Large intestine (tissue), 3 donors: ENCODE results near the gene LEMD1. TPM values are rescaled to one million over a fixed set of nuclear protein-coding genes. Genes with fewer than 3 reads are reported as not detected.

ENCODE experiments used
- DNase-seq, 2 donors: peaks; one replicate each; pipeline versions ENCODE4 v3.0.0 to v3.0.0-alpha.2; 2013
- H3K27ac ChIP-seq: one replicate; pipeline ENCODE4 v1.5.1; 2013; ENCODE audit warnings: low read length
- H3K27me3 ChIP-seq: 2 replicates; pipeline ENCODE4 v1.6.1; 2013; ENCODE audit warnings: low read length; ENCODE audit not compliant: control insufficient read depth, insufficient read depth
- H3K36me3 ChIP-seq: 2 replicates; pipeline ENCODE4 v1.6.1; 2013; ENCODE audit warnings: low read length; ENCODE audit not compliant: control insufficient read depth, insufficient read depth
- H3K4me1 ChIP-seq: one replicate; pipeline ENCODE4 v1.6.1; 2013; ENCODE audit warnings: low read length; ENCODE audit not compliant: control insufficient read depth, insufficient read depth
- H3K4me3 ChIP-seq: one replicate; pipeline ENCODE4 v1.5.1; 2013; ENCODE audit warnings: low read length
- H3K9me3 ChIP-seq: one replicate; pipeline ENCODE4 v1.6.1; 2013; ENCODE audit warnings: mild to moderate bottlenecking, low read depth, low read length, moderate library complexity; ENCODE audit not compliant: control insufficient read depth
- WGBS: methylation state at CpG from one replicate; pipeline ENCODE4 v1.1.5; 2013; ENCODE audit warnings: low lambda C conversion rate; ENCODE audit not compliant: insufficient coverage; 5-methylcytosine and 5-hydroxymethylcytosine counted together
- polyA plus RNA-seq: library from polyadenylated mRNA; unstranded; fragments of 120-200 nt; gene quantifications from one replicate; pipeline ENCODE4 v1.2.1, GENCODE V29; 2013

The LEMD1 gene
- polyA plus RNA-seq, 1 donor: 1.0 TPM

DNA sequence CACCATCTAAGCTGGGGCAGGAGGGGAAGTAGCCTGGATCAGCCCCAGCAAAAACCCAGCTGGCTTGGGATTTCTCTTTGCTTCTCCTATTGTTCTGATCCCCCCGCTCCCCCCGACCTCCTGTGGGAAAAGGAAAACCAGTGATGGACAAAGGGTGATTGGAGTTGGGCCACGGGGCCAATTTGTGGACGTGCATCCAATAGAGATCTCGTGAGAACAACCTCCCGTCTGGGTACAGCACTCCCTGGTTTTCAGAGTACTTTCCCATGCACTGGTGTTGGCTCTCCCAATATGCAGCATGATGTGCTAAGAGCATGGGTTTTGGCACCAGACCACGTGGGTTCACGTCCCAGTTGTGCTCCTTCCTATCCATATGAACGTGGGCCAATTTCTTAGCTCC, 25.0 kb upstream of the LEMD1 start:
- Histone ChIP-seq H3K27ac (no peak overlapping the region), H3K4me1 (peaks cover 46% of the 10 kb centered on the region), H3K4me3 (no peak overlapping the region), H3K27me3 (no peaks in the 10 kb centered on the region), H3K36me3 (no peaks in the 10 kb centered on the region), H3K9me3 (no peaks in the 10 kb centered on the region)
- no peak for DNase-seq
- no CpG with 5 or more reads among the region's 9 CpGs for WGBS

DNA sequence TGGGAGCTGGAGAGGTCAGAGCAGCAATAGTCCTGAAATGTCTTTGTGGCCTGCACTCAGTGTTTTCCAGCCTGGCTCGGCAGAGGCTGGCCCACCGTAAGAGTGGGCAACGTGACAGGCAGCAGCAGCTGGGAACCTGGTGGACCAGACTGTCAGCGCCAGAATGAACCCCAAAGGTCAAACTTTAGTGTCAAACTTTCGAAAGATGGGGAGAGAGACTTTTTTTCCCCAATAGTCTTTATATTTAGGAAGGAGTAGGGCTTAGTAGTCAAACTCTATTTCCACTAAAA, 23.7 kb upstream of the LEMD1 start:
- Histone ChIP-seq H3K4me1 (peaks cover 49% of the 10 kb centered on the region), H3K9me3 (no peaks in the 10 kb centered on the region), H3K4me3 (no peak overlapping the region), H3K36me3 (no peaks in the 10 kb centered on the region), H3K27me3 (no peaks in the 10 kb centered on the region), H3K27ac (no peak overlapping the region)
- no peak for DNase-seq
- WGBS: no CpG with 5 or more reads among the region's 5 CpGs

DNA sequence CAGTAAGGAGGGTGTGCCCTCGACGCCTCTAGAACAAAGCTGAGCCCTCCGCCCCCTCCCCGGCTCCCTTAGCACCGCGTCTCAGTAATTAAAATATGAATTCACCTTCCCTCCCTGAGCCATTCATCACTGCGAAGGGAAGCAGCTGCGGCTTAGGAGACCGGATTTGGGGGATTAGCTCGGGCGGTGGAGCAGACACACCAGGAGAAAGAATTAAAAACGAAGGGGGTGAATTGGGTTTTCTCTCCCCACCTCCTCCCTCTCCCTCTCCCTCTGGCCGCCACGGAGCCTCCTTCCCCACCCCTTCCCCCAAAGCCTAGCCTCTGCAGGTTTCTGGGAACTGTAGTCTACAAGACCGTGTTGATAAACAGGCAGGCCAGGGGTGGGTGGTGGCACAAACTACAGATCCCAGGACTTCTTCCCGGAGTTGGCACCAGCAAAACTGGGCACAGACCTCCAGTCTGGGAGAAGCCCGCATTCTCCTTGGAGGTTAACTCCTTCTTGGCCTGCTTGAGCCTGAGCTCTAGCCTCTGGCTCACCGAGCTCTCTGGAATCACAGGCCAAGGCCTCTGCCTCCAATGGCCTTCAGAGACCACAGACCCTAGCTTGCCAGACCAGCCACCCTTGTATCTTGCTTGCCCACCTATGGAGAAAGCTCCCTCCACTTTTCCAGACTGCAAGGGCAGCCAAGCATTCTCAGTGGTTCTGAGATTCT, 23.2 kb upstream of the LEMD1 start:
- DNase-seq: no peak
- Histone ChIP-seq H3K4me3 (no peak overlapping the region), H3K36me3 (no peaks in the 10 kb centered on the region), H3K4me1 (peaks cover 50% of the 10 kb centered on the region), H3K27ac (no peak overlapping the region), H3K27me3 (no peaks in the 10 kb centered on the region), H3K9me3 (no peaks in the 10 kb centered on the region)
- WGBS: no CpG with 5 or more reads among the region's 18 CpGs

DNA sequence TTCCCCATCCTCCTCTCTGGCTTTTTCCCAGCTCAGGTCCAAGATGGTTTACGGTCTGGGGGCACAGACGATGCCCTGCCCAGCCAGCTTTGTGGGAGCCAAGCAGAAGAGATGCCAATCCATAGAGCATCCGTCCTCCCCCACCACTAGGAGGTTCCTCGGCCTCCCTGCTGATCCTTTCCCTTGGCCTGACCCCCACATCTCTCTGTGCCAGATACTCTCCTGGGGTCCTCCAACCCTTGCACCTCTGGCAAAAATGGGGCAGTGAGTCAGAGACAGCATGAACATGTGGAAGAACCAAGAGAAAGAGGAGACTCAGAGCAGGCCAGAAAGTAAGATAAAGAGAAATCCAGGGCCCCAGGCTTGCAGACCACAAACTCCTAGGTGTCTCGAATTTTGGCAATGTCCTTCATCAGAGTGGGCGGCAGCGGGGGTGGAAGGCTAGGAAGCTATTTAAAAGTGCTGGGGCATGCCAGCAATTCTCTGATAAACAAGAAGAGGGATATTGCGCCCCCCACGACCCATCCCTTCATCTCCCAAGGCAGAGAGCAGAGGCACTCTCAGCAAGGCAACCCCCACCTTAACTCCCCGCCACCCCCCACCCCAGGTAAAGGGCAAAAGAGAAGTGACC, 22.6 kb upstream of the LEMD1 start:
- no peak overlapping the region for H3K4me3 ChIP-seq

DNA sequence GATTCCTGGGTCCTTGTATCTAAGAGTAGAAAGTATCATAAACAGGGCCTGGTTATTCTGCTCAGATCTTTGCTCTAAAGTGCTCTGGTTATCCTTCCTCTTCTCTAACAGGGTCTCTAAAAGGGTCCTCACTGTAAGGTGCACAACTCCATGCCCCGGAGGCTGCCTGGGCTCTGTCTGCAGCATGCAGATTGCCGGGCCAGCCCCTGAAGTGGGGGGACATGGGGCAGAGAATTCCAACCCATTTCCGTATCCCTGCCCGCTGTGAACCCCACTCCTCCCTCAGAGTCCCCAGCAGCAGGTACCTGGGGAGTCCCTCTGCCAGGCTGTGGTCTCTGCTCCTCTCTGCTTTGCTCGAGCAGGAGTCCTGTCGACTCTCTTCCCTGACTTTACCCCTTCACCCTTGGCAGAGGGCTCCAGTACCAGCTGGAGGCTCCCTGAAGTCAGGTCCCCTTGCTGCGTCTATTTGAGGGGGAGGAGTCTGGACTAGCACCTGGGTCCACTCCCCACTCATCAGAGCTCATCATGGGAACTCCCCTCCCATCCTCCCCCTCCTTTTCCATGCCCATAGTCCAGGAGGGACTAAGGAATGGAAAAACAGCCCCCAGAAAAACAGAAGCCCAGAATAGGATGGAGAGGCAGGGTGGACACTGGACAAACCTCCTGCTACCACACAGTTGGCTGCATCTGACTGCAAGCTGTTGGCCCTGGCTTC, 21.9 kb upstream of the LEMD1 start:
- no CpG with 5 or more reads among the region's 7 CpGs for WGBS
- no peak for DNase-seq
- peaks cover 54% of the 10 kb centered on the region for H3K4me1 ChIP-seq

More for the DNA sequence above, 22.6 kb upstream of the LEMD1 start:
- H3K36me3 ChIP-seq: no peaks in the 10 kb centered on the region
- H3K27ac ChIP-seq: no peak overlapping the region
- no peaks in the 10 kb centered on the region for H3K9me3 ChIP-seq
- no CpG with 5 or more reads among the region's 10 CpGs for WGBS
- H3K27me3 ChIP-seq: no peaks in the 10 kb centered on the region
- H3K4me1 ChIP-seq: peaks cover 53% of the 10 kb centered on the region
- no peak for DNase-seq

DNA sequence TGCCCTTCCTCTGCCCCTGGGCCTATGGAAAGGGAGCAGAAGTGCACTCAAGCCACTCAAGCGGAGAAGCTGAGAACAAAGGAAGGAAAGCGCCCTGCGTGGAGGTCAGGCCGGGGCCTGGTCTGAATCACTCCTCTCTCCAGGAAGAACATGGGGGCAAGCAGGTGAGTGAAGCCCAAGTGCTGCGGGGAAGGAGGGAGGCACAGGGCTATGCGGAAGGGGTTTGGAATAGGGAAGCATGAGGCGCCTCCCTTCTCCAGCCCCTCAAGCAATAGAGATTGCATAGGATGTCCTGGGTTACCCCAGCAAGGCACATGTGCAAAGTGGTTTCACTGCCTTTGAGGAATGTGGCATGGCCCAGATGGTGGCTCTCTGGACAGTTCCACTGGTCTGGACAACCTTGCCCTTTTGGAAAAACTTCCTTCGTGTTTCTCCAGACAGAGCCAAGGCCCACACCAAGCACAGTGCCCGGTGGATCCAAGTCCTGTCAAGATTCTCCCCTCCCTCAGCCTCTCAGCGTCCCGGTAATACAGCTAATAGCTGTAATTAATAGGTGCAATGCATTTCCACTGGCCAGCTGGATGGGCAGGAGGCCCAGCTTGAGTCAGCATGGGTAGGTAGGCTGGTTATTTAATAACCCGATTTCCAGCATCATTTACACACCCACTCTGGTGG, 20.3 kb upstream of the LEMD1 start:
- WGBS: no CpG with 5 or more reads among the region's 12 CpGs
- peak in 1 of 2 donors; percentile 77 for DNase-seq
- peak overlapping the region; percentile 74 for H3K27ac ChIP-seq
- H3K4me3 ChIP-seq: no peak overlapping the region
- H3K36me3 ChIP-seq: no peaks in the 10 kb centered on the region
- H3K27me3 ChIP-seq: no peaks in the 10 kb centered on the region
- no peaks in the 10 kb centered on the region for H3K9me3 ChIP-seq
- peaks cover 55% of the 10 kb centered on the region for H3K4me1 ChIP-seq

More for the DNA sequence above, 21.9 kb upstream of the LEMD1 start:
- Histone ChIP-seq H3K4me3 (no peak overlapping the region), H3K27me3 (no peaks in the 10 kb centered on the region), H3K9me3 (no peaks in the 10 kb centered on the region), H3K36me3 (no peaks in the 10 kb centered on the region), H3K27ac (no peak overlapping the region)

DNA sequence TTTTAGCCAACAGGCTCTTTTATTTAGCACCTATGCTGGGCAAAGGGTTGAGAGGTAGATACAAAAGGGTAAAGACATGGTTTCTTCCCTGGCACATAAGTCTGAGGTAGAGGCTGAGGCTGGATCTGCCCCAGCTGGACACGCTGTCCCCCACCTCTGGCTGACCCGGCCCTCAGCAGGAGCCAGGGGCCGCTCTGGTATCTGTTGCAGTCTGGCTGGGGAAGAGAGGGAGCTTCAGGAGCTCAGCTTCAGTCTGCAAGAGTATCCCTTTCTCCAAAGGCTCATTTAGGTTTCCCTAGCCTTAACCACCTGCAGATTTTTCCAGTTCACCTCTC, 19.8 kb upstream of the LEMD1 start:
- H3K27me3 ChIP-seq: no peaks in the 10 kb centered on the region
- peak overlapping the region; percentile 74 for H3K27ac ChIP-seq
- no peaks in the 10 kb centered on the region for H3K36me3 ChIP-seq
- H3K4me3 ChIP-seq: no peak overlapping the region
- peaks cover 55% of the 10 kb centered on the region for H3K4me1 ChIP-seq
- no CpG with 5 or more reads among the region's 3 CpGs for WGBS
- no peak for DNase-seq
- H3K9me3 ChIP-seq: no peaks in the 10 kb centered on the region

DNA sequence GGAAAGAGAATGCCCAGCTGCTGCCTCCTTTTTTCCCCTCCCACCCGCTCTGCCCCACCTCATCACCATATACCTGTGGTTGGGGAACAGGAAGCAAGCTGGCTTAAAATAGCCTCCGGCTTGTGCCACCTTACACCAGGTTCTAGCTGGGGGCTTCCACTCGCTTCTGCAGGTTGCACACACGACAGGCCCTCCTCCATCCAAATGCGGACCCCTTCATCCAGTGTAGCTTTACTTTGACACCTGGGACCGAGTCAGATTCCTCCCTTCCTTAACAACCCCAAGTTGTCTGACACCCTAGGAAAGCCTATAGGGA, 19.4 kb upstream of the LEMD1 start:
- DNase-seq: no peak
- Histone ChIP-seq H3K27me3 (peaks cover 2% of the 10 kb centered on the region), H3K4me1 (peaks cover 55% of the 10 kb centered on the region), H3K9me3 (no peaks in the 10 kb centered on the region), H3K36me3 (no peaks in the 10 kb centered on the region), H3K4me3 (no peak overlapping the region), H3K27ac (peak overlapping the region; percentile 74)
- 40% methylated on average over 1 of the region's 6 CpGs for WGBS

DNA sequence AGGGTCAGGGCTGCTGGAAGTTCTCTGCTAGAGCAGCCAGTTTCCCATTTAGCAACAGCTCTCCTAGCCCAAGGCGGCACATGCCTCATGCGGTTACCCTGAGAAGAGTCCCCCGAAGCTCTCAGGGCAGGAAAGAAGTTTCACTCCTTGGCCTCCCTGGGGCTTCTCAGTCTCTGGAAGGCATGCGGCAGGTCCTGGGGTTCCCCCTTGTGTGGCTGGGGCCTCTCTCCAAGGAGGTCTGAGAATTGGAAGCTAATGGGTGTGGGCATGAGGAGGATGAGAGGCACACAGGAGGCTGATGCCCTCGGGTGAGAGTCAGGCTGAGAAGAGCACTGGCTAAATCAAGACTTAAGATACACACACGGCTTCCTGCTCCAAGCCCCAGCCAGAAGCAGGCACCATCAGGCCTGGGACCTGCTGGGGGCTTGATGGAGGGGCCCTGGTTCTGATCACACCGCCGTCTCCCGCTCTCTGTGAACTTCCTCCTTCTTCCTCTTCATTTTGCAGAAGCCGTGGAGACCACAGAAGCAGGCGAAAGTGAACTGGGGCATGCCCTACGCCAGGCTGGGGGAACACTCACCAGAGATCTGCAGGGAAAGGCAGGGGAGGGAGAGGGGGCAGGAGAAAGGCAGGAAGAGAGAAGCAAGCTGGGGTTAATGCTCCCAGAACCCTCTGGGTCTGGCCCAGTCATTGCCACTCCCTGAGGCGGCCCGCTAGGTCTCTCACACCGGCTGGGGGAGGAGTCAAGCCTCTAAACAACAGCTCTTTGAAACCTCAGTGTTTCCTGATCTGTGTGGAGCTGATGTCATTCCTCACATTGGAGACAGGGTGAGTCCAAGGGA, 18.8 kb upstream of the LEMD1 start:
- peak; percentile 87 to 96 for DNase-seq
- Histone ChIP-seq H3K27ac (peak overlapping the region; percentile 74), H3K4me3 (no peak overlapping the region), H3K27me3 (peaks cover 7% of the 10 kb centered on the region), H3K36me3 (no peaks in the 10 kb centered on the region), H3K4me1 (peaks cover 55% of the 10 kb centered on the region), H3K9me3 (no peaks in the 10 kb centered on the region)
- no CpG with 5 or more reads among the region's 15 CpGs for WGBS

DNA sequence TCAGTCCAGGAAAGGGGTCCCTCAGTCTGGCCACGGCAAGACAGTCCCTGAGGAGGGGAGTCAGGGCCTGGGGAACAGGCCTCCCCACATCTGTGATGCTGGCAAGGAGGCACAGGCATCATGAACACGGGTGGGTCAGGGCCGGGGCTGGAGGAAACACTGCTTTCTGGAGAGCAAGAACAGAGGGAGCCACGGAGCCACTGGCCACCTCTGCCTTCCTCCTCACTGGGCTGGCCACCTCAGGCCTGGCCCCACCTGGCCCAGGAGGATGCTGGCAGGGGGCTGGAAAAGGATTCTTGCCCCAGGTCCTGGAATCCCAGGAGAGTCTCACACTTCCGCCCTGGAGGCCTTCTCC, 18.2 kb upstream of the LEMD1 start:
- Histone ChIP-seq H3K36me3 (no peaks in the 10 kb centered on the region), H3K27ac (no peak overlapping the region), H3K27me3 (peaks cover 11% of the 10 kb centered on the region), H3K9me3 (no peaks in the 10 kb centered on the region), H3K4me3 (no peak overlapping the region), H3K4me1 (peaks cover 57% of the 10 kb centered on the region)
- no peak for DNase-seq
- no CpG with 5 or more reads among the region's 5 CpGs for WGBS
